GM23248 (cell line): ENCODE measurements around the gene DMC1.

Source experiments
- EZH2 ChIP-seq: fragments of 200-600 bp; sonication (generic); IDR thresholded peaks from 2 replicates; pipeline ENCODE4 v1.6.1; 2018; ENCODE audit warnings: antibody characterized with exemption, mild to moderate bottlenecking; ENCODE audit not compliant: insufficient read depth, poor library complexity, severe bottlenecking
- EZH2phosphoT487 ChIP-seq: fragments of 200-600 bp; sonication (generic); IDR thresholded peaks from 2 replicates; pipeline ENCODE4 v1.6.1; 2018; ENCODE audit warnings: antibody characterized with exemption, moderate library complexity, mild to moderate bottlenecking, low read depth; ENCODE audit not compliant: insufficient read depth

- TF ChIP-seq EZH2phosphoT487 (no peak), EZH2 (no peak)
Observed at GRCh38 chr22:38494939-38495338, 75.0 kb downstream of the DMC1 start.
